ENCODE data around the gene CEMP1. TPM values are rescaled to one million over a fixed set of nuclear protein-coding genes. Genes with fewer than 3 reads are reported as not detected.

Gene CEMP1
- total RNA-seq, 4 donors from 2014 or later: 0.40 TPM; not detected in 3

DNA sequence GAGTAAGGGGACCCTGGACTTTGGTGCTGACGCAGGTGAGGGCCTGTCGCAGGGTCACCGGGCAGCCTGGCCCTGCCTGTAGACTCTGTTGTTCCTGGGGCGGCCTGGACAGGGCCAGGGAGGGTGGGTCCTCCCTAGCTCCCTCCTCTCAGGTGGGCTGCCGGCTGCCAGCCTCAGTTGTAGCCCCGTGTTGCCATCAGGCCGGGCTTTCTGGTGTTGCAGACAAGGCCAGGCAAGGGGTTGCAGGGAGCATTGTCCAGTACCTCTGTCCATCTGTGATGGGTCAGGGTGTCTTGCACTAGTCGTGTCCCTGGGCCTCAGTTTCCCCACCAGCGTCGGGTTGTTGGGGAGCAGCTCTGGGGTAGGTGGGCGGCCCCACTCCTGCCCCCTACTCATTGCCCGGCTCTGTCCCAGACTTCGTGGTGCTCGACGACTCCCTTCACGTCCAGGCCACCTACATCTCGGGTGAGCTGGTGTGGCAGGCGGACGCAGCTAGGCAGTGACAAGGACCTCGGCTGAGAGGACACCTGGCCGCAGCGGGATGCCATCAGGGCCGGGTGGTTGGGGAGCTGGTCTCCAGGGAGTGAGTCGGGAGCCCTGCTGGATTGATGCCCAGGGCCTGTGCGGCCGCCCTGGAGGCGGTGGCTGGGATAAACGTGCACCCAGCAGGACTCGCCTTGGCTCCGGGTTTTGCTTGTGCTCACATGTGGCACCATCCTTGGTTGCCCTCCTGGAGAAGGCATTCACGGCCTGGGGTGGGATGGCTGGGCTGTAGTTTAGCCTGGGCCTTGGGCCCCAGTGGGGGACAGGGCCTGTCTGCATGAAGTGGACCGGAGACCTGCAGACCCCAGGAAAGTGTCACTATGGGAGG lies 1.9 kb downstream of the CEMP1 start:
- peaks cover 0 to 24% (median 6%) of the 10 kb centered on the region in 3 donors for H3K4me1 ChIP-seq
- no CpG with 5 or more reads among the region's 32 CpGs for WGBS, 2 donors (ENCODE audit: low coverage in 1 of 2)
- no peak overlapping the region for H3K4me3 ChIP-seq
- H3K36me3 ChIP-seq: peaks cover 0 to 61% of the 10 kb centered on the region in 2 donors
- H3K27me3 ChIP-seq: no peaks in the 10 kb centered on the region
- H3K27ac ChIP-seq: peak overlapping the region in 1 of 4 donors; percentile 4
- no peak for ATAC-seq
- TF ChIP-seq POLR2A (IDR thresholded peaks at IDR 0.05) (no peak), POLR2AphosphoS5 (IDR thresholded peaks at IDR 0.05) (no peak), EP300 (IDR thresholded peaks at IDR 0.05) (no peak)
- TF ChIP-seq, protein P1, sequence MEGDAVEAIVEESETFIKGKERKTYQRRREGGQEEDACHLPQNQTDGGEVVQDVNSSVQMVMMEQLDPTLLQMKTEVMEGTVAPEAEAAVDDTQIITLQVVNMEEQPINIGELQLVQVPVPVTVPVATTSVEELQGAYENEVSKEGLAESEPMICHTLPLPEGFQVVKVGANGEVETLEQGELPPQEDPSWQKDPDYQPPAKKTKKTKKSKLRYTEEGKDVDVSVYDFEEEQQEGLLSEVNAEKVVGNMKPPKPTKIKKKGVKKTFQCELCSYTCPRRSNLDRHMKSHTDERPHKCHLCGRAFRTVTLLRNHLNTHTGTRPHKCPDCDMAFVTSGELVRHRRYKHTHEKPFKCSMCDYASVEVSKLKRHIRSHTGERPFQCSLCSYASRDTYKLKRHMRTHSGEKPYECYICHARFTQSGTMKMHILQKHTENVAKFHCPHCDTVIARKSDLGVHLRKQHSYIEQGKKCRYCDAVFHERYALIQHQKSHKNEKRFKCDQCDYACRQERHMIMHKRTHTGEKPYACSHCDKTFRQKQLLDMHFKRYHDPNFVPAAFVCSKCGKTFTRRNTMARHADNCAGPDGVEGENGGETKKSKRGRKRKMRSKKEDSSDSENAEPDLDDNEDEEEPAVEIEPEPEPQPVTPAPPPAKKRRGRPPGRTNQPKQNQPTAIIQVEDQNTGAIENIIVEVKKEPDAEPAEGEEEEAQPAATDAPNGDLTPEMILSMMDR (IDR thresholded peaks at IDR 0.05): no peak
- H3K9me3 ChIP-seq: no peaks in the 10 kb centered on the region

DNA sequence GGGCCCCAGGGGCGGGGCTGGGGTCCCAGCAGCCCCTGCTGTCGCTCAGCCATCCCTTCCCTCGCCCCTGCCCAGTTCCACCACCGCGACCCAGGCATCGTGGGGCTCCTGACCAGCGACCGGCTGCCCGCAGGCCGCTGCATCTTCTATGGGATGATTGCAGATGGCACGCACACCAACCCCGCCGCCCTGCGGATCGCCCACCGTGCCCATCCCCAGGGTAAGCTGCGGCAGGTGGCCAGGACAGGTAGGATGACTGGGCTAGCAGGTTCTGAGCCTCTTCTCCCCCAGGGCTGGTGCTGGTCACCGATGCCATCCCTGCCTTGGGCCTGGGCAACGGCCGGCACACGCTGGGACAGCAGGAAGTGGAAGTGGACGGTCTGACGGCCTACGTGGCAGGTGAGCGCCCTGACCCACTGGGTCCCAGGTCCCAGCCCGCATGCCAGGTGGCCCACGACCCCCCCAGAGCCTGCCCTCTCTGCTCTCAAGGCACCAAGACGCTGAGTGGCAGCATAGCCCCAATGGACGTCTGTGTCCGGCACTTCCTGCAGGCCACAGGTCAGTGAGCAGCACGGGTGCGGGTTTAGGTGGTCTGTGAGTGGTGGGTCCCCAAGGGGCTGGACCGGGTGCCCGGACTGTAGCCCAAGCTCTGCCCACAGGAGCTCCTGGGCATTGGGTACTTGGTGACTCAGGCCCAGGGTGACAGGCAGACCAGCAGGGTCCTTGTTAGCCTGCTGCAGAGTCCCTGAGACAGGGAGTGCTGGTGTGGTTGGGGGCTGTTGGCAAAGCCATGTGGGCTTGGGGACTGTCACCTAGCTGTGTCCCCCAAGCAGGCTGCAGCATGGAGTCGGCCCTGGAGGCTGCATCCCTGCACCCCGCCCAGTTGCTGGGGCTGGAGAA lies 2.8 kb downstream of the CEMP1 start:
- no peak overlapping the region for H3K27ac ChIP-seq
- H3K4me1 ChIP-seq: peaks cover 0 to 24% (median 6%) of the 10 kb centered on the region in 3 donors
- no peaks in the 10 kb centered on the region for H3K27me3 ChIP-seq
- TF ChIP-seq EP300 (IDR thresholded peaks at IDR 0.05): no peak
- TF ChIP-seq POLR2AphosphoS5 (IDR thresholded peaks at IDR 0.05): no peak
- TF ChIP-seq, protein P1 (IDR thresholded peaks at IDR 0.05): no peak
- no peak for TF ChIP-seq POLR2A (IDR thresholded peaks at IDR 0.05)
- H3K36me3 ChIP-seq: peaks cover 0 to 70% of the 10 kb centered on the region in 2 donors
- no peak for ATAC-seq
- H3K4me3 ChIP-seq: no peak overlapping the region
- WGBS, 2 donors (ENCODE audit: low coverage in 1 of 2): 85 to 92% methylated on average over 2 to 4 of the region's 36 CpGs
- H3K9me3 ChIP-seq: no peaks in the 10 kb centered on the region

DNA sequence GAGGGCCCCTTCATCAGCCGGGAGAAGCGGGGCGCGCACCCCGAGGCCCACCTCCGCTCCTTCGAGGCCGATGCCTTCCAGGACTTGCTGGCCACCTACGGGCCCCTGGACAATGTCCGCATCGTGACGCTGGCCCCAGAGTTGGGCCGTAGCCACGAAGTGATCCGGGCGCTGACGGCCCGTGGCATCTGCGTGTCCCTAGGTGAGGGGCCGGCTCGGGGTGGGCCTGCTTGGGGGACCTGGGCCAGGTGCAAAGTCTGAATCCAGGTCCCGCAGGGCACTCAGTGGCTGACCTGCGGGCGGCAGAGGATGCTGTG lies 3.5 kb downstream of the CEMP1 start:
- peaks cover 0 to 76% of the 10 kb centered on the region in 2 donors for H3K36me3 ChIP-seq
- H3K9me3 ChIP-seq: no peaks in the 10 kb centered on the region
- H3K4me3 ChIP-seq: no peak overlapping the region
- H3K27ac ChIP-seq: no peak overlapping the region
- H3K27me3 ChIP-seq: no peaks in the 10 kb centered on the region
- WGBS, 2 donors (ENCODE audit: low coverage in 1 of 2): 100% methylated on average over 1 of the region's 24 CpGs; no CpG with 5 or more reads in 1 of the 2 donors
- peaks cover 0 to 19% (median 6%) of the 10 kb centered on the region in 3 donors for H3K4me1 ChIP-seq
- ATAC-seq: no peak
- TF ChIP-seq POLR2A (IDR thresholded peaks at IDR 0.05) (no peak), EP300 (IDR thresholded peaks at IDR 0.05) (no peak), POLR2AphosphoS5 (IDR thresholded peaks at IDR 0.05) (no peak)
- TF ChIP-seq, protein P1 (IDR thresholded peaks at IDR 0.05): no peak

DNA sequence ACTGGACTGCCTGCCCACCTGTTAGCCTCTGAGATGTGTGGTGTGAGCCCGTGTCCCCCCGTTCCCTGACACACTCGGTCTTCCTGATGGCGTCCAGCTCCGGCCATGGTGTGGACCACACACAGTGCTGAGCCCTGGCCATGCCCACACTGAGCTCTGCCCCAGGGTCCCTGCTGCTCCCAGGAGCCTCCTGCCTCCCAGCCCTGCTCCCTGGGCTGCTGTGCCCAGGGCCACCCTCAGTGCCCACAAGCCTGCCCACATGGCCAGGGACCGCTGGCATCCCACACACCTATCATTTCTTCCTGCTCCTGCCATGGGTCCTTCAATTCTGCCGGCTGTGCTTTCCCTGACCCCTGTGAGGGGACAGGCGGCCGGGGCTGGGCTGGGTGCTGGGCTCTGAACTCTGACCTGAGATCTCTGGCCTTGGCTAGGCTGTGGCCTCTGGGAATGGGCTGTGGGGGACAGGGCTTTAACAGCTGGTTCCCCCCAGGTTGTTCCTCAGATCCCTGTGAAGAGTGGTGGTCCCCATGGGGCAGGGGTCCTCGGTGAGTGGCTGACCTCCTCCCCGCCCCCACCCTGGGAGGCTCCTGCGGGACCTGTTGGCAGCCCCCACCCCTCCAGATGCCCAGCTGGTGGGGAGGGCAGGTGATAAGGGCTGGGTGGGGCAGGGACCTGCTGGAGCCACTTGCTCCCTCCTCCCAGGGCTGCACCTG lies 4.0 kb downstream of the CEMP1 start:
- 79% methylated on average over 6 of the region's 12 CpGs; no CpG with 5 or more reads in 1 of the 2 donors for WGBS, 2 donors (ENCODE audit: low coverage in 1 of 2)
- H3K27ac ChIP-seq: no peak overlapping the region
- H3K36me3 ChIP-seq: peaks cover 0 to 82% of the 10 kb centered on the region in 2 donors
- no peak for ATAC-seq
- H3K4me3 ChIP-seq: no peak overlapping the region
- TF ChIP-seq, protein P1 (IDR thresholded peaks at IDR 0.05): no peak
- TF ChIP-seq POLR2A (IDR thresholded peaks at IDR 0.05) (no peak), EP300 (IDR thresholded peaks at IDR 0.05) (no peak), POLR2AphosphoS5 (IDR thresholded peaks at IDR 0.05) (no peak)
- H3K27me3 ChIP-seq: no peaks in the 10 kb centered on the region
- H3K4me1 ChIP-seq: peaks cover 0 to 18% (median 6%) of the 10 kb centered on the region in 3 donors
- H3K9me3 ChIP-seq: no peaks in the 10 kb centered on the region

All from gastroesophageal sphincter (tissue), 4 donors.